Pulmonary artery endothelial cell (primary cell): ENCODE results near the gene ZDHHC3. TPM values are rescaled to one million over a fixed set of nuclear protein-coding genes. Genes with fewer than 3 reads are reported as not detected.

ENCODE experiments used
- DNase-seq: peaks from one replicate; pipeline ENCODE4 v3.0.0-alpha.2; 2011; ENCODE audit warnings: low read depth, low spot score
- total RNA-seq: library from RNA; depleted of rRNA; stranded (reverse); fragments of >200 nt; gene quantifications from 2 replicates; pipeline ENCODE4 v1.2.3, GENCODE V29; 2014

Gene ZDHHC3
- total RNA-seq, result 59.2 and 67.4 TPM in 2 replicates

GRCh38 chr3:44976002-44976815, at the start of gene ZDHHC3, which contains the start of gene EXOSC7:
ZDHHC3 (minus strand) TSS chr3:44976174; CDS start chr3:44959436, 16,738 bp downstream.
EXOSC7 (plus strand) TSS chr3:44976244; CDS start chr3:44976278, 34 bp downstream.
- peak; percentile 63 for DNase-seq

GRCh38 chr3:45024542-45025255, 48.7 kb upstream of the ZDHHC3 start:
- no peak for DNase-seq

- no peak for DNase-seq
Observed at GRCh38 chr3:45023675-45024074, 47.7 kb upstream of the ZDHHC3 start.

- no peak for DNase-seq
Observed at GRCh38 chr3:45021524-45022297, 45.7 kb upstream of the ZDHHC3 start.

- DNase-seq, result no peak
Observed at GRCh38 chr3:45020534-45020933, 44.6 kb upstream of the ZDHHC3 start.

GRCh38 chr3:45017821-45018220, 41.8 kb upstream of the ZDHHC3 start:
- DNase-seq, result no peak

- DNase-seq, result no peak
Observed at GRCh38 chr3:45016916-45017315, 40.9 kb upstream of the ZDHHC3 start.

- DNase-seq, result no peak
Observed at GRCh38 chr3:45012577-45012976, 36.6 kb upstream of the ZDHHC3 start.

GRCh38 chr3:45011756-45012508, 36.0 kb upstream of the ZDHHC3 start:
- DNase-seq, result peak; percentile 82

GRCh38 chr3:45010811-45011333, 34.9 kb upstream of the ZDHHC3 start:
- no peak for DNase-seq

GRCh38 chr3:45009868-45010267, 33.9 kb upstream of the ZDHHC3 start:
- no peak for DNase-seq

GRCh38 chr3:45008117-45008516, 32.1 kb upstream of the ZDHHC3 start:
- no peak for DNase-seq

GRCh38 chr3:45007091-45007490, 31.1 kb upstream of the ZDHHC3 start:
- no peak for DNase-seq

GRCh38 chr3:45003859-45004258, 27.9 kb upstream of the ZDHHC3 start:
- DNase-seq, result no peak

- no peak for DNase-seq
Observed at GRCh38 chr3:45003406-45003805, 27.4 kb upstream of the ZDHHC3 start.

- no peak for DNase-seq
Observed at GRCh38 chr3:45002720-45003119, 26.7 kb upstream of the ZDHHC3 start.

GRCh38 chr3:45002139-45002660, 26.2 kb upstream of the ZDHHC3 start:
- no peak for DNase-seq

- no peak for DNase-seq
Observed at GRCh38 chr3:45001738-45002137, 25.8 kb upstream of the ZDHHC3 start.

GRCh38 chr3:45000823-45001222, 24.8 kb upstream of the ZDHHC3 start:
- no peak for DNase-seq

GRCh38 chr3:44999782-45000181, 23.8 kb upstream of the ZDHHC3 start:
- no peak for DNase-seq

GRCh38 chr3:44996556-44996969, 20.6 kb upstream of the ZDHHC3 start:
- DNase-seq, result no peak
